Tibial nerve (tissue), 4 donors: ENCODE results near the gene ZDHHC7. TPM values are rescaled to one million over a fixed set of nuclear protein-coding genes. Genes with fewer than 3 reads are reported as not detected.
"Not testable (repeated sequence)": the region's sequence is repeated elsewhere in the genome, so short reads cannot be mapped to it uniquely, and the experiment has no call there.

ENCODE experiments used
- DNase-seq, 2 donors: peaks; one replicate each; pipeline ENCODE4 v3.0.0-alpha.2; 2019; ENCODE audit warnings: low spot score in 2 of 2
- H3K27ac ChIP-seq, 4 donors: fragments of 200-600 bp; sonication (generic) in 3 of 4; one replicate each; pipeline ENCODE4 v1.5.1; 2017 to 2019; ENCODE audit warnings: mild to moderate bottlenecking in 1 of 4
- H3K27me3 ChIP-seq, 2 donors: fragments of 200-600 bp; sonication (generic) in 1 of 2; one replicate each; pipeline versions ENCODE4 v1.5.1 to v1.6.0; 2017 to 2019
- H3K36me3 ChIP-seq, 3 donors: fragments of 200-600 bp; sonication (generic); one replicate each; pipeline ENCODE4 v1.5.1; 2018 to 2019
- H3K4me1 ChIP-seq, 4 donors: fragments of 200-600 bp; sonication (generic) in 3 of 4; one replicate each; pipeline ENCODE4 v1.5.1; 2017 to 2019
- H3K4me3 ChIP-seq, 4 donors: fragments of 200-600 bp; sonication (generic) in 3 of 4; one replicate each; pipeline ENCODE4 v1.5.1; 2017 to 2019; ENCODE audit warnings: mild to moderate bottlenecking in 1 of 4, moderate library complexity in 1 of 4
- H3K9me3 ChIP-seq, 4 donors: fragments of 200-600 bp; sonication (generic) in 3 of 4; one replicate each; pipeline ENCODE4 v1.5.1; 2017 to 2019
- EP300 ChIP-seq, 2 donors: sonication (generic); formaldehyde crosslinking; IDR thresholded peaks; one replicate each; pipeline ENCODE4 v1.6.1; 2017; ENCODE audit warnings: antibody characterized with exemption in 2 of 2, mild to moderate bottlenecking in 1 of 2
- POLR2A ChIP-seq, 2 donors: fragments of 450-650 bp; IDR thresholded peaks; one replicate each; pipeline ENCODE4 v1.6.1; 2017; ENCODE audit warnings: antibody characterized with exemption in 2 of 2, mild to moderate bottlenecking in 2 of 2, moderate library complexity in 2 of 2
- WGBS, 2 donors: methylation state at CpG; one replicate each; pipeline ENCODE4 v1.1.5; 2018; 5-methylcytosine and 5-hydroxymethylcytosine counted together
- total RNA-seq, 4 donors: library from RNA; depleted of rRNA; stranded (reverse); fragments of >200 nt; gene quantifications; one replicate each; pipeline ENCODE4 v1.1.0, GENCODE V29; 2016
- TF ChIP-seq, protein P1 (sequence below), 5 experiments: fragments of 200-600 bp in 3 of 5; fragments of 450-650 bp in 2 of 5; sonication (generic) in 3 of 5; IDR thresholded peaks; one replicate each; pipeline ENCODE4 v1.5.1; 2016 to 2019; ENCODE audit warnings: antibody characterized with exemption in 5 of 5, mild to moderate bottlenecking in 3 of 5, moderate library complexity in 2 of 5

The ZDHHC7 gene
- total RNA-seq, 4 donors from 2014 or later = 58.1 to 75.6 (median 62.6) TPM

DNA sequence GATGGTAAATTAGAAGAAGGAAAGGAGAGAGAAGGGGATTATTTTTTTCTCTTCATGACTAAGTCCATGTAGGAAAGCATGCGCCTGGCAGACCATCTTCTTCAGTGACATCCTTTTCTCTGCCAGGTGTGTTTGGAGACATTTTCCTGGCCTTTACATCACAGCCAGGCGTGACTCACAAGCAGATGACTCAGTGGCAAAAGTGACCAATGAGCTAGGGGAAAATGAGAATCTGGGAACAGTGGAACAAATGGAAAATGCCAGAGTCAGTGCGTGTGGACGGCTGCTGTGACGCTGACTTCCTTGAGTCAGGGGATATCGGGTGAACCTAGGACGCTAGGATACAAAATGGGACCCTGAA, 25.7 kb upstream of the ZDHHC7 start:
- no peak for TF ChIP-seq POLR2A (IDR thresholded peaks at IDR 0.05)
- TF ChIP-seq, protein P1, sequence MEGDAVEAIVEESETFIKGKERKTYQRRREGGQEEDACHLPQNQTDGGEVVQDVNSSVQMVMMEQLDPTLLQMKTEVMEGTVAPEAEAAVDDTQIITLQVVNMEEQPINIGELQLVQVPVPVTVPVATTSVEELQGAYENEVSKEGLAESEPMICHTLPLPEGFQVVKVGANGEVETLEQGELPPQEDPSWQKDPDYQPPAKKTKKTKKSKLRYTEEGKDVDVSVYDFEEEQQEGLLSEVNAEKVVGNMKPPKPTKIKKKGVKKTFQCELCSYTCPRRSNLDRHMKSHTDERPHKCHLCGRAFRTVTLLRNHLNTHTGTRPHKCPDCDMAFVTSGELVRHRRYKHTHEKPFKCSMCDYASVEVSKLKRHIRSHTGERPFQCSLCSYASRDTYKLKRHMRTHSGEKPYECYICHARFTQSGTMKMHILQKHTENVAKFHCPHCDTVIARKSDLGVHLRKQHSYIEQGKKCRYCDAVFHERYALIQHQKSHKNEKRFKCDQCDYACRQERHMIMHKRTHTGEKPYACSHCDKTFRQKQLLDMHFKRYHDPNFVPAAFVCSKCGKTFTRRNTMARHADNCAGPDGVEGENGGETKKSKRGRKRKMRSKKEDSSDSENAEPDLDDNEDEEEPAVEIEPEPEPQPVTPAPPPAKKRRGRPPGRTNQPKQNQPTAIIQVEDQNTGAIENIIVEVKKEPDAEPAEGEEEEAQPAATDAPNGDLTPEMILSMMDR (IDR thresholded peaks at IDR 0.05) = no peak
- TF ChIP-seq EP300 (IDR thresholded peaks at IDR 0.05) = no peak
- peak in 1 of 2 donors; percentile 21 for DNase-seq
- Histone ChIP-seq H3K9me3 (no peaks in the 10 kb centered on the region), H3K27ac (peak overlapping the region in 1 of 4 donors; percentile 20), H3K27me3 (no peaks in the 10 kb centered on the region), H3K4me3 (no peak overlapping the region), H3K4me1 (no peaks in the 10 kb centered on the region), H3K36me3 (peaks cover 0 to 4% (median 0%) of the 10 kb centered on the region in 3 donors)
- 89 to 91% methylated on average over 7 of the region's 7 CpGs for WGBS, 2 donors

DNA sequence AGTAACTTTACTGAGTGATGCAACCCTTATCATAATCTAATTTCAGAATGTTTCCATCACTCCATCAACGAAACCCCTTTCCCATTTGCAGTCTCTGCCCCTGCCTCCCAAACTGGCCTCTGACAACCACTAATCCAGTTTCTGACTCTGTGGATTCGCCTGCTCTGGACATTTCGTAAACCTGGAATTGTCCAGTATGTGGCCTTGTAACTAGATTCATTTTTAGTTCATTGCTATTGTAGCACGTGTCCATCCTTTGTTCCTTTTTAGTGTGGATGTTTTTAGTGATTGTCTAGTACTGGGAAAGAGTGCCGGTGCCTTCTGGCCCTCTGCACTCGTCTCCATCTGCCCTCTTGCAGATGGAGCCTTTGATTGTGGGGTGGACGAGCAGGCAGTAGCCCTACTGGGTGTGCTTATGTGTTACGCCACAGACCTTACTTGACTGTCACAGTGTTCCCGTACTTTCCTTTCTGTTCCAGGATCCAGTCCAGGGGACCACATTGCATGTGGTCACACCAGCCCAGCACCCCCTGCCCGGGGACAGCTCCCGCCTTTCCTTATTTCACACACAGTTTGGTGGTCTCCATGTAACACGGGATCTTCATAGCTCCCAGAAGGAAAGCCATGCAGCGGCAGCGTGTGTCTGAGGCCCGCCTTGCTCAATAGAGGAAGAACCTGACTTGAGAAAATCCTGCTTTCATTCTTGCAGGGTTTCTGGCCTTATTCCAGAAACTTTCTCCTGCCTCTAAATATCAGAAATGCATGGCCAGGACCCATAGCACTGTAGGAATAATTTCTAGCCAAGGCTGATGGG, 25.1 kb upstream of the ZDHHC7 start:
- Histone ChIP-seq H3K9me3 (no peaks in the 10 kb centered on the region), H3K4me1 (no peaks in the 10 kb centered on the region), H3K36me3 (peaks cover 0 to 10% (median 0%) of the 10 kb centered on the region in 3 donors), H3K27ac (no peak overlapping the region), H3K4me3 (no peak overlapping the region), H3K27me3 (no peaks in the 10 kb centered on the region)
- no peak for DNase-seq
- WGBS, 2 donors = 74 to 82% methylated on average over 15 of the region's 15 CpGs
- TF ChIP-seq, protein P1 (IDR thresholded peaks at IDR 0.05) = no peak
- TF ChIP-seq EP300 (IDR thresholded peaks at IDR 0.05) = no peak
- no peak for TF ChIP-seq POLR2A (IDR thresholded peaks at IDR 0.05)

DNA sequence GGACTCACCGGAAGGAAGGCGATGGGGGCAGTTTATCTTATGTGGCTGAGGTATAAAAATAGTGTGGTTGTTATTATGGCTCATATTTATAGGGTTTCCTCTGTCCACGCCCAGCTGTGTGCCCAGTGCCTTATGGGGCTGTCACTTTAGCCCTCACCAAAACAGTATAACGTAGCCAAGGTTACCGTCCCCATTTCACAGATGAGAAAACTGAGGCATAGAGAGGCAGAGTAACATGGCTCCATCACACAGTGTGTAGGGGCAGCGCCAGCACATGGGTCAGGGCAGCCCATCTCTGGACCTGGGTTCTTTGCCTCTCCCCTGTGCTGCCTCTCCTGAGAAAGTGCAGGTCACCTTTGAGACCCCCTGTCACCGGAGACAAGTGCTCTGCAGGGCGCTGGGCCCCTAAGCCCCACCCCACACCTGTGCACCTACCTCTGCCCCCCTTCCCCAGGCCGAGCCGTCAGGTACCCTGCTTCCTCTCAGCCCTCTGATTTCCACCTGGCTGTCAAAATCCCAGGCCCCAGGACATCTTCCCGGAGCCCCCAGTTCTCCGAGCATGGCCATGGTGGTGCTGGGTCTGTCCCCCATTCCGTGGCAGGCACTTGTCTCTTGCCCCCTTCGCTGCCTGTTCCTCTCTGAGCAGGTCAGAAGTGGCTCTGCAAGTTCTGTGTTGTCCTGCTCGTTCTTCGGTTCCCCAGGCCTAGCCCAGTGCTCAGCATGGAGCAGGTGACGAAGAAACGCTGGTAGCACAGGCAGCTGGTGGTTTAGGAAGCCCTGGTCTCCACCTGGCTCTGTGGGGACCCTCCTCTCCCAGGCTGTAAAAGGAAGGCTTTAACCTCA, 23.5 kb upstream of the ZDHHC7 start:
- no peak for DNase-seq
- H3K4me3 ChIP-seq = no peak overlapping the region
- WGBS, 2 donors = 84 to 87% methylated on average over 18 of the region's 18 CpGs
- TF ChIP-seq, protein P1 (IDR thresholded peaks at IDR 0.05) = no peak
- TF ChIP-seq POLR2A (IDR thresholded peaks at IDR 0.05) = no peak
- TF ChIP-seq EP300 (IDR thresholded peaks at IDR 0.05) = no peak
- no peaks in the 10 kb centered on the region for H3K27me3 ChIP-seq
- no peak overlapping the region for H3K27ac ChIP-seq
- H3K4me1 ChIP-seq = peaks cover 0 to under 1% (median 0%) of the 10 kb centered on the region in 4 donors
- peaks cover 0 to 12% (median 0%) of the 10 kb centered on the region in 3 donors for H3K36me3 ChIP-seq
- H3K9me3 ChIP-seq = no peaks in the 10 kb centered on the region

DNA sequence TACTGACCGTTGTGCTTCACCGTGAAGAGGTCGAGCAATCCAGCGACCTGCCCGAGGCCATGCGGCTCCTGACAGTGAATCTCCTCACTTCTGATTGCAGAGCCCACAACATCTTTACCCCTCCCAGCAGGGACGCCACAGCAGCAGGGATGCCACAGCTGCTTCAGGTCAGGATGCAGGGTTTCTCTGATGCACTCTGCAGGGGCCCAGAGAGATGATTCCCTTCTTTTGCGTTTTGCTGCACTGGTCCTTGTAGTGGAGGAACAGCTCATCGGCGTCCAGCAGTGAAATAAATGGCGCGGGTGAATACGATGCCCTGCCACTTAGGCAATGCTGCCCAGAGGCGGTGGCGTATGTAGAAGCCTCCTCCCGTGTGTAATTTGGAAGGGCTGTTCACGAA, 21.8 kb upstream of the ZDHHC7 start:
- no peak overlapping the region for H3K4me3 ChIP-seq
- TF ChIP-seq, protein P1 (IDR thresholded peaks at IDR 0.05) = no peak
- no peak for TF ChIP-seq POLR2A (IDR thresholded peaks at IDR 0.05)
- no peak for TF ChIP-seq EP300 (IDR thresholded peaks at IDR 0.05)
- WGBS, 2 donors = 77 to 80% methylated on average over 17 of the region's 17 CpGs
- H3K36me3 ChIP-seq = peaks cover 0 to 12% (median 0%) of the 10 kb centered on the region in 3 donors
- peaks cover 0 to 17% (median 13%) of the 10 kb centered on the region in 4 donors for H3K4me1 ChIP-seq
- H3K9me3 ChIP-seq = no peaks in the 10 kb centered on the region
- no peak overlapping the region for H3K27ac ChIP-seq
- no peak for DNase-seq
- no peaks in the 10 kb centered on the region for H3K27me3 ChIP-seq

DNA sequence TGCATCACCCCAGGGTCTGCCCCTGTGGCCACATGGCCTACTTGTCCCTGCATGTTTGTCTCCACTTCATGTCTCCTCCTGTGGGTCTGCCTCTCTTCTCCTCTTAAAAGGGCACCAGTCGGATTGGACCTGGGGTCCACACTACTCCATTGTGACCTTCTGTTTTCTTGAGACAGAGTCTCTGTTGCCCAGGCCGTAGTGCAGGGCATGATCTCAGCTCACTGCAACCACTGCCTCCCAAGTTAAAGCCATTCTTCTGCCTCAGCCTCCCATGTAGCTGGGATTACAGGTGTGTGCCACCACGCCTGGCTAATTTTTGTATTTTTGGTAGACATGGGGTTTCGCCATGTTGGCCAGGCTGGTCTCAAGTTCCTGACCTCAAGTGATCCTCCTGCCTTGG, 20.9 kb upstream of the ZDHHC7 start:
- not testable (repeated sequence) for H3K27ac ChIP-seq

More for the DNA sequence above, 20.9 kb upstream of the ZDHHC7 start:
- 96 to 97% methylated on average over 4 of the region's 4 CpGs for WGBS, 2 donors
- Histone ChIP-seq H3K4me1 (peaks cover 0 to 20% (median 15%) of the 10 kb centered on the region in 4 donors), H3K36me3 (peaks cover 0 to 12% (median 0%) of the 10 kb centered on the region in 3 donors)
- H3K27me3 ChIP-seq, H3K9me3 ChIP-seq, H3K4me3 ChIP-seq, DNase-seq: not testable (repeated sequence)
